Left lung (tissue), 10 donors: ENCODE measurements around the gene CHD1. TPM values are rescaled to one million over a fixed set of nuclear protein-coding genes. Genes with fewer than 3 reads are reported as not detected.

ENCODE experiments used
- ATAC-seq: fragments of 200-7000 bp; cut with Tn5 transposase; one replicate; pipeline ENCODE4 v1.9.1; 2020; ENCODE audit warnings: moderate library complexity
- DNase-seq, 4 donors: peaks; one replicate each; pipeline ENCODE4 v3.0.0-alpha.2; 2013 to 2020
- H3K27ac ChIP-seq, 2 donors: fragments of 200-600 bp; sonication (generic) in 1 of 2; one replicate each; pipeline versions ENCODE4 v1.5.0 to v1.8.0; 2020 to 2021
- H3K27me3 ChIP-seq, 2 donors: fragments of 200-600 bp; sonication (generic) in 1 of 2; one replicate each; pipeline versions ENCODE4 v1.5.0 to v1.8.0; 2020 to 2021
- H3K36me3 ChIP-seq, 2 donors: fragments of 200-600 bp; sonication (generic) in 1 of 2; one replicate each; pipeline versions ENCODE4 v1.5.0 to v1.8.0; 2020 to 2021
- H3K4me1 ChIP-seq, 2 donors: fragments of 200-600 bp; one replicate each; pipeline ENCODE4 v1.8.0; 2021
- H3K4me3 ChIP-seq, 2 donors: fragments of 200-600 bp; sonication (generic) in 1 of 2; one replicate each; pipeline versions ENCODE4 v1.5.0 to v1.8.0; 2020 to 2021; ENCODE audit warnings: mild to moderate bottlenecking in 1 of 2
- H3K9me3 ChIP-seq, 2 donors: fragments of 200-600 bp; sonication (generic) in 1 of 2; one replicate each; pipeline versions ENCODE4 v1.5.0 to v1.8.0; 2020 to 2021
- CTCF ChIP-seq, 2 donors: fragments of 200-600 bp; sonication (generic) in 1 of 2; IDR thresholded peaks; one replicate each; pipeline versions ENCODE4 v1.5.0 to v1.8.0; 2021; ENCODE audit warnings: antibody characterized with exemption in 2 of 2
- intact Hi-C, 2 donors: fragments of 100-400 bp; cut with DNase I; formaldehyde crosslinking; loops; one replicate each; pipeline versions ENCODE4 v1.11.2 to v1.14.2; 2022
- polyA plus RNA-seq, 6 donors: library from polyadenylated mRNA; unstranded; fragments of 120-200 nt; gene quantifications; one replicate each; pipeline ENCODE4 v1.2.1, GENCODE V29; 2013; ENCODE audit not compliant: insufficient read length in 6 of 6
- total RNA-seq, 2 donors: library from RNA; stranded (reverse); fragmentation: NEBNext Ultra II Directional; extraction: Animal tissue kit (Norgen Biotek cat#: 25700); gene quantifications; one replicate each; pipeline ENCODE4 v1.2.1, GENCODE V29; 2021
- donor health status: DM: no; HTN: yes; CAD: no.
- donor health status: DM: no; HTN: no; CAD: no.

CHD1 gene
- total and polyA plus RNA-seq, 8 donors = 26.0 to 76.8 (median 64.0) TPM

GRCh38 chr5:98902733-98903132 lies 26.1 kb downstream of the CHD1 start:
- no peak for TF ChIP-seq CTCF (IDR thresholded peaks at IDR 0.05)
- intact Hi-C loops = no loop called here
- ATAC-seq = no peak

GRCh38 chr5:98899456-98899855 lies 29.4 kb downstream of the CHD1 start:
- no peak for TF ChIP-seq CTCF (IDR thresholded peaks at IDR 0.05)
- ATAC-seq = no peak
- Histone ChIP-seq H3K9me3 (no peaks in the 10 kb centered on the region), H3K27ac (no peak overlapping the region), H3K27me3 (no peaks in the 10 kb centered on the region), H3K36me3 (peaks cover 0 to 99% of the 10 kb centered on the region in 2 donors), H3K4me3 (no peak overlapping the region), H3K4me1 (no peaks in the 10 kb centered on the region)
- intact Hi-C loops = no loop called here
- DNase-seq = no peak

More at GRCh38 chr5:98902733-98903132, 26.1 kb downstream of the CHD1 start:
- Histone ChIP-seq H3K27me3 (no peaks in the 10 kb centered on the region), H3K9me3 (no peaks in the 10 kb centered on the region), H3K27ac (no peak overlapping the region), H3K36me3 (peaks cover 0 to 72% of the 10 kb centered on the region in 2 donors), H3K4me3 (no peak overlapping the region), H3K4me1 (peaks cover 0 to 10% of the 10 kb centered on the region in 2 donors)
- no peak for DNase-seq

GRCh38 chr5:98898743-98899142 lies 30.1 kb downstream of the CHD1 start:
- Histone ChIP-seq H3K36me3 (peaks cover 0 to 99% of the 10 kb centered on the region in 2 donors), H3K27ac (no peak overlapping the region), H3K4me1 (no peaks in the 10 kb centered on the region), H3K27me3 (no peaks in the 10 kb centered on the region), H3K9me3 (no peaks in the 10 kb centered on the region), H3K4me3 (no peak overlapping the region)
- no peak for DNase-seq
- intact Hi-C loops = no loop called here
- no peak for TF ChIP-seq CTCF (IDR thresholded peaks at IDR 0.05)
- no peak for ATAC-seq

GRCh38 chr5:98891591-98891990 lies 37.2 kb downstream of the CHD1 start:
- TF ChIP-seq CTCF (IDR thresholded peaks at IDR 0.05) = no peak
- DNase-seq = peak in 1 of 4 donors; percentile 17
- H3K36me3 ChIP-seq = peaks cover 0 to 86% of the 10 kb centered on the region in 2 donors

GRCh38 chr5:98880598-98880997 lies 48.2 kb downstream of the CHD1 start:
- Histone ChIP-seq H3K4me1 (peaks cover 0 to 9% of the 10 kb centered on the region in 2 donors), H3K27ac (peak overlapping the region; percentile 2 to 39), H3K9me3 (no peaks in the 10 kb centered on the region), H3K4me3 (no peak overlapping the region), H3K36me3 (peaks cover 0 to 100% of the 10 kb centered on the region in 2 donors), H3K27me3 (no peaks in the 10 kb centered on the region)
- intact Hi-C loops = no loop called here
- no peak for TF ChIP-seq CTCF (IDR thresholded peaks at IDR 0.05)
- DNase-seq (no peak), ATAC-seq (peak; percentile 74)

More at GRCh38 chr5:98891591-98891990, 37.2 kb downstream of the CHD1 start:
- Histone ChIP-seq H3K4me3 (no peak overlapping the region), H3K27me3 (no peaks in the 10 kb centered on the region), H3K4me1 (no peaks in the 10 kb centered on the region), H3K27ac (no peak overlapping the region), H3K9me3 (no peaks in the 10 kb centered on the region)
- intact Hi-C loops = no loop called here
- no peak for ATAC-seq
